8988T (cell line): ENCODE data around the gene CD82.
A peak's percentile ranks its signal among the peaks of the same experiment; 100 is the strongest.

ENCODE experiments used
- DNase-seq: peaks from one replicate; pipeline ENCODE4 v3.0.0; 2011

Gene CD82, protein sequence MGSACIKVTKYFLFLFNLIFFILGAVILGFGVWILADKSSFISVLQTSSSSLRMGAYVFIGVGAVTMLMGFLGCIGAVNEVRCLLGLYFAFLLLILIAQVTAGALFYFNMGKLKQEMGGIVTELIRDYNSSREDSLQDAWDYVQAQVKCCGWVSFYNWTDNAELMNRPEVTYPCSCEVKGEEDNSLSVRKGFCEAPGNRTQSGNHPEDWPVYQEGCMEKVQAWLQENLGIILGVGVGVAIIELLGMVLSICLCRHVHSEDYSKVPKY

DNA sequence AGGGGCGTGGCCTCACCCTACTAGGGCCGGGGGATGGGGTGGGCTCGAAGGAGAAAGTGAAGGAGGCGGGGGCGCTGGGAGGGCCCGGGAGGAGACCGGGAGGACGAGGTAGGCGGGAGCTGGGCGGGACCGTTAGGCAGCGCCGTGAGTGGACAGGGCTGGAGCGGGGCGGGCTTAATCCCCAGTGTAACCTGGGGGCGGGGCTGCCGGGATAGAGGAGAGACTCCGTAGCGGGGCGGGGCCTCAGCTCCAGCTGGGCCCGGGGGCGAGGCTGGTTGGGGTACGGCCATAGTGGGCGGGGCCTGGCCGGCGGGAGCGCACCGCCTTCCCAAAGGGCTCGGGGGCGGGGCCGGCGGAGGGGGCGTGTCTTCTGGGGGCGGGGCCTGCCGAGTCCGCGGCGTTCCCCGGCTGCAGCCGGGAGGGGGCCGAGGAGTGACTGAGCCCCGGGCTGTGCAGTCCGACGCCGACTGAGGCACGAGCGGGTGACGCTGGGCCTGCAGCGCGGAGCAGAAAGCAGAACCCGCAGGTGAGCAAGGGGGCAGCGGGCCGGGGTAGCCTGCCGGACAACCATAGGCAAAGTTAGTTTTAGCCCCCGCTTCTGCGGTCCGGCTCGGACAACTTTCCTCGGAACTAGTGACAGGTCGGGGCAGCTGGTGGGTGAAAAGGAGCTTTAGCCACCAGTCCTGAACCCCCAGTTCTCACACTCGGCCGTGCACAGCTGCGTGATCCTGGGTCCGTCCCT lies at the start of gene CD82:
CD82 (plus strand) TSS at position 453 of the 742 bp plus-strand sequence. CDS start 29,000 bp downstream, outside the sequence.
- DNase-seq: peak; percentile 96

DNA sequence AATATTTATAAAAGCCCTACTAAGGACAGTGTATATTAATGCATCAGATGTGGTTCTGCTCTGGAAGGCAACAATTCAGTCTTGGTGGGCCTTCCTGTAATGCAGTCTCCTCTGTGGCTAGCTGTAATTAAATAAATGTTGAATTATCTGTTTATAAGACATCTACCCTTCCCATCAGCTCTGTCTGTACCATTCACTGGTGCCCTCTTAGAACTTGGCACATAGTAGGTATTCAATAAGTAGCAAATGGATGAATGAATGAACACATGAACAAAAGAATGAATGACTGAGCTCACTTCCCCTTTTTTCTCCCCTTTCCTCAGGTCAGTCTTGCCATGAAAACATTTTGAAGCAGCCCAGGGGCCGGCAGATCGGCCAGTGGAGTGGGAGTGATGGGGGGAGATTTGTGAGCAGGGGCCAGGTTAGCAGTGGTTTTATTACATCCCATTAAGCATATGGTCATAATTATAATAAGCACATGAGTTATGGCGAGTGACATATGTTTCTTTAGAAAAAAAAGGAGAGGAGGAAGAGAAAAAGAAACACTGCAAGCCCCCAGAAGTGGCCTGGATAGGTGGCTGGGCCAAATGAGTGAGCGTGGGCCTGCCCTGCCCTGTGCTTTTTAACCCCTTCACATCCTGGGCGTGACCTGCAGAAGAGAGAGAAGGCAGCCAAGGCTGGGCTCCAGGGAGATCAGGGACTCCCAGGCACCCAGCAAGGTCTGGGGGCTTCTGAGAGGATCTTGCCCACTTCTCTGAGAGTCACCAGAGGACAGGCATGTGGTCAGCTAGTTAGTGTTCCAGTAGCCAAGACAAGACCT lies 48.6 kb upstream of the CD82 start:
- DNase-seq: no peak

DNA sequence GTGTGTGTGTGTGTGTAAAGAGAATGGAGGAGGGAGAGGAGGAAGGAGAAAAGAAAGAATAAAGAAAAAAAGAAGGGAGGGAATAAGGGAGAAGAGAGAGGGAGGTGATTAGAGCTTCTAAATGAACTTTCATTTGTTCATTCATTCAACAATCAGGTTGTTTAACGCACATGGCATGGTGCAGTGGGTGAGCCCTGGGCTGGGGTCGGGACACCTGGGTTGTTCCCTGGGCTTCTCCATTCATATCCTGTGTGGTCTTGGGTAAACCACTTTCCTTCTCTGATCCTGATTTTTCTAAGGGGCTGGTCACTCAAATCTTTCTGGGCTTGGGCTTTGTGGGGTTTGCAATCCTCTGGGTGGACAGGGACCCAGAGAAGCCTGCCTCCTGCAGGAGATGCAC lies 47.9 kb upstream of the CD82 start:
- DNase-seq: no peak

DNA sequence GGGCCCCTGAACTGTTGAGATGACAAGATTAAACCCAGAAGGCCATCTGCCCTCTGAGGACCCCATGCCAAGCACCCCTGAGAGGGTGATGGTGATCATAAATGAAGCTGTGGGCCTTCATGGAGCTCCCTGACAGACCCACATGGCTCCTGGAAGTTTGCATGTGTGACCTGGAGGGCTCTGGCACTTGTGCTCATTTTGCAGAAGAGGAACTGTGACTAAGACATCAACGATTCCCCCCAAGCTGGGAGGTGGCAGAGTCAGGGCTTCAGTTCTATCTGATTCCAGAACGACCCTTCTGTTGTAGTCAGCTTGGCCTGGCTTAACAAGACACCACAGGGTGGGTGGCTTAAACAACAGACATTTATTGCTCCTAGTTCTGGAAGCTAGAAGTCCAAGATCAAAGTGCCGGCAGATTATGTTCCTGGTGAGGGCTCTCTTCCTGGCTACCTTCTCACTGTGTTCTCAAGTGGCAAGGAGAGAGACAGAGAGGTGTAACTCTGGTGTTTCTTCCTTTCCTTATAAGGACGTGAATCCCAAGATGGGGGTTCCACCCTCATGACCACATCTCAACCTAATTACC lies 46.4 kb upstream of the CD82 start:
- DNase-seq: no peak

DNA sequence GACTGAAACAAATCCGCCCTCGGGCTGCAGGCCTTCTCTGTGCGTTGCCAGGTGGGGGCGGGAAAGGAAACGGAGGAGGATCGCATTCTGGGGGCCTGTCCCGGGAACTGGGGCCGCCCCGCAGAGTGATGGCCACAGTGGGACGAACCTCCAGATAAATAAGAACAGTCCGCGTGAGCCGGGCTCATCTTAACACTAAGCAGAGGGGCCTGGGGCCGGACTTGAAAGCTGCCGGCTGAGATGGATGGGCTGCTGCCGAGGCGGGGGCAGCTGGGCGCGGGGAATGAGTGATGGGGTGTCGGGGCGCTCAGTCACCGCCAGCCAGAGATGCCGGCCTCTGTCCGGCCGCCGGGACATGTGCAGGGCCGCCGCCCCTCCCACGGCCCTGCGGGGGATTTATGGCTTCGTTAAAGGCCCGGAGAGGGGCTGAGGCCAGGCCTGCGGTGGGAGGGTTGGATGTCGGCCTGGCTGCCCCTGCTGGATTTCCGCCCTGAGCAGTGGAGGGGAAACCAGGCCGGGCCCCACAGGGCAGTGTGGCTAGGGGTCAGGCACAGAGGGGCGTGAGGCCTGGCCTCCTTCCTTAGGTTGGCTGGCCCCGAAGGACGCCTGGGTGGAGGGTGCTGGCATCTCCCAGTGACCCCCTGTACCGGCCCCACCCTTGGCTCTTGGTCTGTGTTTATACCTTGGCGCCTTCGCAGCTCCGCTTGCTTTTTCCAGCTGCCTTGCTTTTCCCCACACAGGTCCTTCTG lies 45.3 kb upstream of the CD82 start:
- DNase-seq: no peak

DNA sequence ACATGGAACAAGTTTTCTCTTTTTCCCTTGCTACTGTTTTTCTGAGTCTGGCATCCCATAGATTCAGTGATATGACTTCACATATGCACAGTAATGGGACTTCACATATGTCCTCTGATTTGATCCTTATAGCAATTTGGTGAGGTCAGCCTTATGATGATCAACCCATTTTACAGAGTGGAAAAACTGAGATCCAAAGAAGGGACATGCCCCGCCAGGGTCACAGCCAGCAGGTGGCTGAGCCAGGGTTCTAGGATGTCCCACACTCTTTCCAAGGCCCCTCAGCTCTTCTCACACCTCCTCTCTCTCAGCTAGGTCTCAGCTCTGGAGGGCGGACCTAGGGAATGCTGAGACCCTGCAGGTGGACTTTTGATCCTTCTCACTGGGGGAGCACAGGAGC lies 44.3 kb upstream of the CD82 start:
- DNase-seq: no peak

DNA sequence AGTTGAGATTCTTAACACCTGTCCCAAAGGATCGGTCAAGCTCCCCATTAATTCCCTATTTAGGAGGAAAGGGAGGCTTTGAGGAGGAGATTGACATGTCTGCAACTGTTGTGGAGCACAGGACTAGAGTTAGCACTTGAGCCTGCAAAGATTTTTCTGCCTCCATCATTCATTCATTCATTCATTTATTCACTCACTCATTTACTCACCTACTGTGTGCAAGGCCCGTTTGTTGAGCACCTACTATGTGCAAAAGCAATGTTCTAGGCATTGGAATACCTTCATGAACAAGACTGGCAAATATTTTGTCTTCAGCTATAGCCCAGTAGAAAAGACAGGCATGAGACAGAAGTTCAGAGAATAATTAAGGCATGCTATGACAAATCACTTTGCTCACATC lies 43.2 kb upstream of the CD82 start:
- DNase-seq: no peak

DNA sequence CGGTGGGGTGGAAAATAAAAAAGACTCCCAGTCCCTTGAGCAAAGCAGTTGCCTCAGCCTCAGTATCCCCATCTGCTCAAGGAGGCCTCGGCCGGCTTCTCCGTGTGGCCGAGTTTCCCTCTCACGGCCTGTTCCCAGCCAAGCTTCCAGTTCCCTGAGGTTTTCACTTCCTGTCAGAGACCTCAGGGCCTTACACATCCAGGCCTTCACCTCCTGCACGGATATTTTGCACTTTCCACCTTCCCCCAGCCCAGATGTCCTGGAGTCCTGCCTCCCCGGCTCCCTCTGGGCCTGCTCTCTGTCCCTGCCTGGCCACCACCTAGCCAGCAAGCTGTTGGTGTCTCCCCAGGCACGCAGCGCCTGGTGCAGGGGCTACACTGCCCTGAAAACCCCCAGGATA lies 41.1 kb upstream of the CD82 start:
- DNase-seq: no peak

DNA sequence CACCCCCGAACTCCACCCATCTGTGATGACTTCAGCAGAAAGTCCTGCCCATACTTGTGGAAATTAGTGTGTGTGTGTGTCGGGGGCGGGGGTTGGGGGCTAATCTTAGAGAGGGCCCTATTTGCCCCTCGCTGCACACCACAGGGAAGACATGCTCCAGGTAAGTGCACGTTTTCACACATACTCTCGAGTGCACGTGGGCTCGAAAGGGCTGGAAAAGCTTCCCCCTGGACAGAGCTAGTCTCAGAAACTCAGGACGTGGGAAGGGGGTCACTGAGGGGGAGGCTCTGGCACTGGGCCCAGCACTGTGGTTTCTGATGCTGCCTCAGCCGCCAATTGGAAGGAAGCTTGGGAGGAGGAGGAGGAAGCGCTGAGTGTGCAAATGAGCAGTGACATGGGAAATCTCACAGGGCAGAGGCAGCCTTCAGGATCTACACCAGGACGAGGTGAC lies 40.7 kb upstream of the CD82 start:
- DNase-seq: no peak

DNA sequence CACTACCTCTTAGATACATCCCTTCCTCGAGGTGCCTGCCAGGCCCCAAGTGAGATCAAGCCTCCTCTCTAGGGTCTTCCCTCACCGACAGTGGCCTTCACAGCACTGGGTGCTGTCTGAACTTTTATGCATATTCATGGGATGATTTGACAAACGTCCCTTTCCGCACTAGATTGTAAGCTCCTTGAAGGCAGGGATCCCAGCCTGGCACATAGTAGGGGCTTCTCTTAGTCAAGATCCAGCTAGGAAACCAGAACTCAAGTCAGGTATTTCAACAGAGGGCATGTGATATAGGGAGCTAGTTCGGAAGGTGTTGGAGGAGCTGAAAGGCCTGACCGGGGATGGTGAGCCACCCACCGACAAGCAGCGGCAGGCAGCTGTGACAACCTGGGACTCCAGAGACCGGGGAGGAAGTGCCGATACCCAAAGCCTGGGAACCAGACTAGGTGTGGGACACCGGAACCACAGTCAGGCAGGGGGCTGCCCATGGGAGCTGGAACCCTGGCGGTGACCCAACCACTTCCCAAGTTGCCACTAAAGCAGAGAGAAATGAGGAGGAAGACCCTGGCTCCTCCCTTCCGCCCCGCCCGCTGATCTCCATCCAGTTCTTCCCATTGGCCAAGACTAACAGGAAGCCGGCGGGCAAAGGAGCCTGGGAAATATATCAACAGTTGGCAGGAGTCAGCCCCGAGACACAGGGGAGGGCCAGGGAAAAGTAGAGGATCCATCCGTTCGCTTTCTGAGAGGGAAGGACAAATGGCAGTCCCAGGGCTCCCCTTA lies 39.8 kb upstream of the CD82 start:
- DNase-seq: no peak

DNA sequence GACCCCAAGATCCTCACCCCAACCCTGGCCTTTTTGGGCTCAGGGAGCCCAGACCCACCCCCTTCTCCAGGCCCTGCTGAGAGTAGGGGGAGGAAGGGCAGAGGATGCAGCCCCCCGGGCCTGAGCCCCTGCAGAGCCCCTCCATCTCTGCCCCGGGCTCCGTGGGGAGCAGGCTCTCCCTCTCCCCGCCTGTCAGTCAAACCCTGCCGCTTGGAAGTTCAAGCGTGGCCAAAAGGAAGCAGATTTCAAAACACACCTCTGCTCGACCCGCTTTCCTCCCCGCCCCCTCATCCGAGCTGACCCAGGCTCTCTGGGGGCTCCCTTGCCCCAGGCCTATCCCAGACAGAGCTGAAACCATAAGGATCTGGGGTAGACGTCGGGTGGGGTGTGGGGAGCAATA lies 39.0 kb upstream of the CD82 start:
- DNase-seq: no peak

DNA sequence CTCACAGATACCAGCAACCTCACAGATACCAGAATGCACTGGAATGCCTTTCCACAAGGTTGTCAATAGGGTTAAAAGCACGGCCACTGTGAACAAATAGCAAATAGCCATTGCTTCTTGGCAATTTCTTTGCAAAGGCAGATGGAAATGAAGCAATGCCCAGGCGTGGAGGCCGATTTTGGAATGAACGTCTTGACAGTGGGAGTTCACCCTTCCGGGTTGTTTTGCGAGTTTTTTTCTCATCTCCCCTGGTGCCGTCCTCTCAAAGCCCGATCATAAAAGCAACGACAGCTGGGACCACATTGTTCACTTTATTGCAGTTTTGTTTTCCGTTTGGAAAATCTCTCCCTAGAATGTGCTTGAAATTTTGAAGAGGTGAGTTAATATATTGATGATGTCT lies 38.0 kb upstream of the CD82 start:
- DNase-seq: no peak

DNA sequence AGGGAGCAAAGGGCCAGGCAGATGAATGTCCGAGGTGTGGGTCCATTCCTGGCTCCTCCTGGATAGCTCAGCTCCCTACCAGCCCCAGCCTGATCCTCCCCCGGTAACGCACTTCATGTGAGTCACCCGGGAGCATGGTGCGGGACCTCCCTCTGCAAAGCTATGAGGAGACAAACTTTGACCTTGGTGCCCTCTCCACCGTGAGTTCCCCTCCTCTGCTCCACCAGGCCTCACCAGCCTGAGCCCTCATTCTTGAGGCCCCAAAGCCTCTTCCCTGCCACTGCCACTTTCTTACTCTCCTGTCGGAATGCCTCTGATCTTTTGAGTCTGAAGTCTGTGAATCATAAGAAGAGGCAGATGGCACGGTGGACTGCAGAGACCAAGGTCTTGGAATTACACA lies 37.4 kb upstream of the CD82 start:
- DNase-seq: no peak

DNA sequence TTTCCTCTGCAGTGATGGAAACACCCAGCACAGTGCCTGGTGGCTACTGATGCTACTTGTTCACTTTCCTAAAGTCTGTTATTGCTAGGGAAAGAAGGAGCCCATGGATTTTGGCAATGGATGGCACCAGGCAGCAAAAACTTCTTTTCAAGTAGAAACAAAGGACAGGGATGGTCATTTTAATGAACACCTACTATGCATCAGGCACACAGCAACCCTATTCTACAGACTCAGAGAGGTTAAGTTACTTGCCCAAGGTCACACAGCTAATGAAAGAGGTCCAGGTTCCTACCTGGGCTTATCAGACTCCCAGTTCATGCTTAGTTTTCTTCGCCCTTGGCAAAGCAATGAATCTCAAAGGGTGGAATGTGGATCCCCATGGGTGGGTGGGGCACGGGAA lies 36.9 kb upstream of the CD82 start:
- no peak for DNase-seq

DNA sequence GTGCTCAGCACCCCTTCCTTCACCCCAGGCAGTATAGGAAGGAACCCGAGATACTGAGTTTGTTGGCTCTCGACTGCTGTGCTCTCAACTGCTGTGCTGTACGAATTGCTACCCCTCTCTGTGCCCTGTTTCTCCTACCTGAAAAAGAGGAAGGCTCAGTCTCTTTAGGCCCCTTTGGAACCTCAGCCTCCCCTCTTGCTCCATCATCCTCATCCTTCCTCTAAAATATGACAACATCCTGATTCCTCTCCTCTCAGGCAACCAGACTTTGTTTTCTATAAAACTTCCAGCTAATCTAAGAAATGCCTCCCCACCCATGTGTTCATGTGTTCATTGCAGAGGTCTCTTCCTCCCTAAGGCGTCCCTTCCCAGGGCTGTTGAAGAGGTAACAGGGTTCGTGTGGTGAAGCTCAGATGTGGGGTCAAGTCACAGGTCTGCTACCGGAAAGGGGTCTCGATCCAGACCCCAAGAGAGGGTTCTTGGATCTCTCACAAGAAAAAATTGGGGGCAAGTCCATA lies 35.5 kb upstream of the CD82 start:
- no peak for DNase-seq

DNA sequence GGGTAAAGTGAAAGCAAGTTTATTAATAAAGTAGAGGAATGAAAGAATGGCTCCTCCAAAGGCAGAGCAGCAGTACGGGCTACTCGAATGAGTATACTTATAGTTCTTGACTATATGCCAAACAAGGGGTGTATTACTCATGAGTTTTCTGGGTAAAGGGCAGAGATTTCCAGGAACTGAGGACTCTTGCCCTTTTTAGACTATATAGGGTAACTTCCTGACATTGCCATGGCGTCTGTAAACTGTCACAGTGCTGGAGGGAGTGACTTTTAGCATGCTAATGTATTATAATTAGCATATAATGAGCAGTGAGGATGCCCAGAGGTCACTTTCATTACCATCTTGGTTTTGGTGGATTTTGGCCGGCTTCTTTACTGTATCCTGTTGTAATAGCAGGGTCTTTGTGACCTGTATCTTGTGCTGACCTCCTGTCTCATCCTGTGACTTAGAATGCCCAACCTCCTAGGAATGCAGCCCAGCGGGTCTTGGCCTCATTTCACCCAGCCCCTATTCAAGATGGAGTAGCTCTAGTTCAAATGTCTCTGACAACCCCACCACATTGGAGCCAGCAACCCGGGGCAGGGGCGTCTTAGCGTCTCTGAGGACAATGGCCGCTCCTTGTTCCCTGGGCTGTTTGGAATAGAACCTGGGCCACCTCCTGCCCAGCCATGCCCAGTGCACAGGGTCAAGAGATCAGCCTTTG lies 34.9 kb upstream of the CD82 start:
- no peak for DNase-seq

DNA sequence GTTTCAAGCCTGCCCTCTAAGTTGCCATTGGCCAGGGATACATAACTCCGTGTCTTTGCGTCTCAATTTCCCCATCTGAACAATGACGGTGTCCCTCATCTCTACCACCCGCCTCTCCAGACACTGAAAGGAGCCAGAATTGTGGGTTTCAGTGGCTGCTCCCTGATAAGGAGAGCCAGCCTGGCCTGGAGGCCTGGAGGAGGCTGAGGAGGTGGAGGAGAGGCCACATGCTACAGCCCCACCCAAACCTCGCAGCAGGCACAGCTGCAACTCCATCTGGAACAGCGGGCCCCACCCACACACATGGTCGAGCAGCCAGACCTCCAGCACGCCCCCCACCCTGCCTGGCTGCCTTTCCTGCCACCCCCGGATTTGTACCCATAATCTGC lies 34.4 kb upstream of the CD82 start:
- DNase-seq: no peak

DNA sequence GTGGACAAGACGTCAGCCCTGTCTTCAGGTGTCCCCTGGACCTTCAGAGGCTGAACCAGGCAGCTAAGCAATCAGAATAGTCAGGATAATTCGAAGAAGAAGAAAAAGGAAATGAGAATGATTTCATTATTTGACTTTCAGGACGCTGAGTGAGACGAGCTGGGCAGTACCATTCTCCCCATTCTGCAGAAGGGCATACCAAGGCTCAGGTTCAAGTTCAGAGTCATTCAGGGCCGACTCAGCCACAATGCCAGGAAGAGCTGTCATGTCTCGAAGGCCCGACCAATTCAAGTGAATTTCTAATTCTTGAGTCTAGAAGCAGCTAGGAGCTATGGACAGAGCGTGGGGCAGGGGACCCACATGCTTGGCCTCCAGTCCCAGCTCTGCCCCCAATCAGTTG lies 33.8 kb upstream of the CD82 start:
- DNase-seq: no peak

DNA sequence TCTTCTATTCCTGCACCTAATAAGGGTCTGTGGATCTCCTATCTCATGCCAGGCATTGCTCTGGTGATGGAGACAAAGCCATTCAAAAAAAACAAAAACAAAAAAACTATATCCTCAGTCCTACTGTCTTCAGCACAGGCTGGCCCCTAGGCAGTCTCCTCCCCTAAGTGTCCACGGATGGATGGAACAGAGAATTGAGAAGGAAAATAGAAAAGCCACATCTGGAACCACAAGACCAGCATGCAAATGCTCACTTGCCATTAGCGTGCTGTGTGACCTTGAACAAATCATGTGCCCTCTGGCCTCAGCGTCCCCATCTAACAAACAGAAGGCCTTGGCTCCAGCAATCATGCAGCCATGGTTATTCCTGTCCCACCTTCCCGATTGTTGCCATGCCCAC lies 32.7 kb upstream of the CD82 start:
- DNase-seq: no peak

DNA sequence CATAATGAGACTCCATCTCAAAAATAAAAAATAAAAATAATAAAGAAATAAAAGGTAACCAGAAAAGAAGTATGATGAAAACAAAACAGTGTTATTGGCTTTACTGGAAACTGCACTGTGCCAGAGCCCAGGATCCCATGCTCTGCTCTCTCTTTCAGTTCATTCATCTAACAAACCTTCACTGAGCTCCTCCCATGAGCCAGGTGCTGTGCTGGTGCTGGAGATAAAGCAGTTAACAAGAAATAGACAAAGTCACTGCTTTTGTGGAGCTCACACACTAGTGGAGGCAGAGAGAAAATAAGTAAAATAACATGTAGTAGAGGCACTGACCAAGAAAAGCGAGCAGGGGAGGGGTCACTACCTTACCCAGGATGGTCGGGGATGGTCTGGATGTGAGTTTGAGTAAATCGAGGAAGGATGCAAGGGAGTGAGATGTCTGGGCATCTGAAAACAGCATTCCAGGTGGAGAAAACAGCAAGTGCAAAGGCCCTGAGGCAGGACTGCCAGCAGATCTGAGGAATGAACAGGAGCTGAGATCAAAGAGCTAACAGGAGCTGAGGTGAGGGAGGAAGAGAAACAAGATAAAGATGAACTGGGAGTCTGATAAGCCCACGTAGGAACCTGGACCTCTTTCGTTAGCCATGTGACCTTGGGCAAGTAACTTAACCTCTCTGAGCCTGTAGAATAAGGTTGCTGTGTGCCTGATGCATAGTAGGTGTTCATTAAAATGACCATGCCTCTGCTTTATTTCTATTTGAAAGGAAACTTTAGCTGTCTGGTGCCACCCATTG lies 31.3 kb upstream of the CD82 start:
- no peak for DNase-seq
